Lower leg skin (tissue), 3 donors: Measurements from ENCODE around the gene KLHL11.
"Not testable (repeated sequence)": the region's sequence is repeated elsewhere in the genome, so short reads cannot be mapped to it uniquely, and the experiment has no call there.

Source experiments
- POLR2A ChIP-seq, 2 donors: fragments of 450-650 bp; IDR thresholded peaks; one replicate each; pipeline ENCODE4 v1.6.1; 2016 to 2017; ENCODE audit warnings: antibody characterized with exemption in 2 of 2, mild to moderate bottlenecking in 1 of 2, moderate library complexity in 1 of 2
- TF ChIP-seq, protein P1 (sequence below), 3 donors: fragments of 450-650 bp; IDR thresholded peaks; one replicate each; pipeline ENCODE4 v1.5.1; 2016; ENCODE audit warnings: antibody characterized with exemption in 3 of 3, mild to moderate bottlenecking in 3 of 3, moderate library complexity in 2 of 3

DNA sequence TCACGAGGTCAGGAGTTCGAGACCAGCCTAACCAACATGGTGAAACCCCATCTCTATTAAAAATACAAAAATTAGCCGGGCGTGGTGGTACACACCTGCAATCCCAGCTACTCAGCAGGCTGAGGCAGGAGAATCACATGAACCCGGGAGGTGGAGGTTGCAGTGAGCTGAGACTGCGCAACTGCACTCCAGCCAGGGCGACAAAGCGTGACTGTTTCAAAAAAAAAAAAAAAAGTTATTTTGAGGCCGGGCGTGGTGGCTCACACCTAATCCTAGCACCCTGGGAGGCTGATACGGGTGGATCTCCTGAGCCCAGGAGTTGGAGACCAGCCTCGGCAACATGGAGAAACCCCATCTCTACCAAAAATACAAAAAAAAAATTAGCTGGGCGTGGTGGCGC is 13.8 kb downstream of the KLHL11 start:
- TF ChIP-seq, protein P1, sequence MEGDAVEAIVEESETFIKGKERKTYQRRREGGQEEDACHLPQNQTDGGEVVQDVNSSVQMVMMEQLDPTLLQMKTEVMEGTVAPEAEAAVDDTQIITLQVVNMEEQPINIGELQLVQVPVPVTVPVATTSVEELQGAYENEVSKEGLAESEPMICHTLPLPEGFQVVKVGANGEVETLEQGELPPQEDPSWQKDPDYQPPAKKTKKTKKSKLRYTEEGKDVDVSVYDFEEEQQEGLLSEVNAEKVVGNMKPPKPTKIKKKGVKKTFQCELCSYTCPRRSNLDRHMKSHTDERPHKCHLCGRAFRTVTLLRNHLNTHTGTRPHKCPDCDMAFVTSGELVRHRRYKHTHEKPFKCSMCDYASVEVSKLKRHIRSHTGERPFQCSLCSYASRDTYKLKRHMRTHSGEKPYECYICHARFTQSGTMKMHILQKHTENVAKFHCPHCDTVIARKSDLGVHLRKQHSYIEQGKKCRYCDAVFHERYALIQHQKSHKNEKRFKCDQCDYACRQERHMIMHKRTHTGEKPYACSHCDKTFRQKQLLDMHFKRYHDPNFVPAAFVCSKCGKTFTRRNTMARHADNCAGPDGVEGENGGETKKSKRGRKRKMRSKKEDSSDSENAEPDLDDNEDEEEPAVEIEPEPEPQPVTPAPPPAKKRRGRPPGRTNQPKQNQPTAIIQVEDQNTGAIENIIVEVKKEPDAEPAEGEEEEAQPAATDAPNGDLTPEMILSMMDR (IDR thresholded peaks at IDR 0.05) = not testable (repeated sequence)
- TF ChIP-seq POLR2A (IDR thresholded peaks at IDR 0.05) = not testable (repeated sequence)
